ENCODE measurements around the gene KARS1. TPM values are rescaled to one million over a fixed set of nuclear protein-coding genes. Genes with fewer than 3 reads are reported as not detected.

The KARS1 gene
- total and polyA plus RNA-seq, 11 donors = 93.2 to 154 (median 129) TPM

DNA sequence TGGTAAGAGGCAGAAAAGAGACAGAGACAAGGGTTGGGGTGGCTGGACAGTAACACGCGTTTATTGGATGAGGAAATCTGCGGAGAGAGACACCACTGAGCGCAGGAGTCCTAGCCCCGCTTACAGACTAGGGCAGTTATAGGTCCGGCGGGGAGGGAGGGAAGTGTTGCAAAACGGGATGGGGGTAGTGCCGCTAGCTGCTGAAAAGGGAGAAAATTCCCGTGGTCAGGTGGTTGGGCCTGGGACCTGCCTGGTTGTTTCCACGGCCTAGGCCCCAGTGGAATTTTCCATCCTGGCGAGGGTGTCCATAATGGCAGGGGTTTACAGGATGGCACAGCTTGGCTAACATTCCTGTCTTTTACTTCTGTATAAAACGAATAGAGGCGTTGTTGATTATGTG lies 34.8 kb upstream of the KARS1 start:
- no peak for TF ChIP-seq POLR2A (IDR thresholded peaks at IDR 0.05)
- TF ChIP-seq, protein P1, sequence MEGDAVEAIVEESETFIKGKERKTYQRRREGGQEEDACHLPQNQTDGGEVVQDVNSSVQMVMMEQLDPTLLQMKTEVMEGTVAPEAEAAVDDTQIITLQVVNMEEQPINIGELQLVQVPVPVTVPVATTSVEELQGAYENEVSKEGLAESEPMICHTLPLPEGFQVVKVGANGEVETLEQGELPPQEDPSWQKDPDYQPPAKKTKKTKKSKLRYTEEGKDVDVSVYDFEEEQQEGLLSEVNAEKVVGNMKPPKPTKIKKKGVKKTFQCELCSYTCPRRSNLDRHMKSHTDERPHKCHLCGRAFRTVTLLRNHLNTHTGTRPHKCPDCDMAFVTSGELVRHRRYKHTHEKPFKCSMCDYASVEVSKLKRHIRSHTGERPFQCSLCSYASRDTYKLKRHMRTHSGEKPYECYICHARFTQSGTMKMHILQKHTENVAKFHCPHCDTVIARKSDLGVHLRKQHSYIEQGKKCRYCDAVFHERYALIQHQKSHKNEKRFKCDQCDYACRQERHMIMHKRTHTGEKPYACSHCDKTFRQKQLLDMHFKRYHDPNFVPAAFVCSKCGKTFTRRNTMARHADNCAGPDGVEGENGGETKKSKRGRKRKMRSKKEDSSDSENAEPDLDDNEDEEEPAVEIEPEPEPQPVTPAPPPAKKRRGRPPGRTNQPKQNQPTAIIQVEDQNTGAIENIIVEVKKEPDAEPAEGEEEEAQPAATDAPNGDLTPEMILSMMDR (IDR thresholded peaks at IDR 0.05) = no peak
- Histone ChIP-seq H3K9me3 (no peaks in the 10 kb centered on the region), H3K27me3 (no peaks in the 10 kb centered on the region), H3K36me3 (no peaks in the 10 kb centered on the region), H3K4me1 (peaks cover 0 to 15% (median 0%) of the 10 kb centered on the region in 12 donors), H3K27ac (no peak overlapping the region), H3K4me3 (no peak overlapping the region)
- ATAC-seq = no peak
- intact Hi-C loops (cut with DNase I) = no loop called here
- 87 to 94% (median 91%) methylated on average over 14 of the region's 14 CpGs for WGBS, 4 donors
- DNase-seq = no peak

DNA sequence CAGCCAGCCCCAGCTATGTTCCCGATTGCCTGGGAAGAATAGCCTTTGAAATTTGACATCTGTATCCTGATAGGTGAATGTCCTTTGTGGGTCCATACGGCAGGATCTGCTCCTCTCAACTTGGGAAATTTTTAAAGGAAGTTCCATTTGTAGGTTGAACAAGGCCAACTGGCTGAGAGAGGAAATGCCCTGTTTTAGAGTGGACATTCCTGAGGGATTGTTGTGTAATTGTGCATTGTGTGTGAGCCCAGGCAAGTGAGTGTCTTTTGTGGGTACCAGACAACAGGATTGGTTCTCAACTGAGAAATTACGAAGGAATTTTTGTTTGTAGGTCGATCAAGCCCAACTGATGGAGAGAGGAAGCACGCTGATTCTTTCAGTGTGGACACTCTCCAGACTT lies 31.9 kb upstream of the KARS1 start:
- no peaks in the 10 kb centered on the region for H3K36me3 ChIP-seq
- intact Hi-C loops (cut with DNase I) = no loop called here
- H3K4me1 ChIP-seq = peaks cover 0 to 11% (median 0%) of the 10 kb centered on the region in 12 donors
- no peak overlapping the region for H3K4me3 ChIP-seq
- DNase-seq (no peak), ATAC-seq (peak in 1 of 4 donors; percentile 11)
- H3K27me3 ChIP-seq = no peaks in the 10 kb centered on the region
- WGBS, 4 donors = 67 to 76% (median 70%) methylated on average over 5 of the region's 5 CpGs
- H3K27ac ChIP-seq = peak overlapping the region in 4 of 12 donors; percentile 4 to 37 (median 28)
- TF ChIP-seq, protein P1 (IDR thresholded peaks at IDR 0.05) = no peak
- no peak for TF ChIP-seq POLR2A (IDR thresholded peaks at IDR 0.05)
- H3K9me3 ChIP-seq = no peaks in the 10 kb centered on the region

DNA sequence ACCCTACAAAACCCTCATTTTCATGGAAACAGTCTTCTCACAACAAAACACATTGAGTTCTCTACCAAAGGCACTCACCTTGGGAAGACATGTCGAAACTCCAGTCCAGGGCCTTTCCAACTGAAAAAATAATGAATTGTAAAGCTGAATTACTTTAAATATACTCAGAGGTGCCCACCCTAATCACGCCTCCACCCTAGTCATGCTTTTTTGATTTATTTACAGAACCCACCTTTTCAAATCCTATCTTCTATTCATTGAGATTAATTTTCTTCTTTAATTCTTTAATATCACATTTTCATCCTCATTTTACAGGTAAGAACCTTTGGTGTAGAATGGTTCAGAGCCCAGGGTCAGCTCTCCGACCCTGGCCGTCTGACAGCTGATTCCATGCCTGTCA lies 29.4 kb upstream of the KARS1 start, which contains the start of gene CPHXL2:
CPHXL2 (minus strand) TSS at position 101 of the 400 bp plus-strand sequence; CDS start at position 91, 10 bp downstream.
- DNase-seq (no peak), ATAC-seq (no peak)
- Histone ChIP-seq H3K27ac (no peak within 1 kb of the TSS), H3K9me3 (no peaks in the 10 kb centered on the region), H3K4me1 (peaks cover 0 to 11% (median 0%) of the 10 kb centered on the region in 12 donors), H3K36me3 (no peaks in the 10 kb centered on the region), H3K27me3 (no peaks in the 10 kb centered on the region), H3K4me3 (no peak within 1 kb of the TSS)
- 90 to 96% (median 93%) methylated on average over 4 of the region's 4 CpGs for WGBS, 4 donors
- no peak for TF ChIP-seq POLR2A (IDR thresholded peaks at IDR 0.05)
- intact Hi-C loops (cut with DNase I) = no loop called here

- Histone ChIP-seq H3K4me3 (no peak overlapping the region), H3K36me3 (peaks cover 0 to 3% (median 0%) of the 10 kb centered on the region in 9 donors), H3K4me1 (peaks cover 0 to under 1% (median 0%) of the 10 kb centered on the region in 12 donors), H3K9me3 (no peaks in the 10 kb centered on the region), H3K27ac (no peak overlapping the region), H3K27me3 (no peaks in the 10 kb centered on the region)
- ATAC-seq = no peak
- DNase-seq = no peak
- TF ChIP-seq, protein P1 (IDR thresholded peaks at IDR 0.05) = no peak
- TF ChIP-seq POLR2A (IDR thresholded peaks at IDR 0.05) = no peak
- intact Hi-C loops (cut with DNase I) = no loop called here
Observed at GRCh38 chr16:75667503-75667902, 20.0 kb upstream of the KARS1 start.

GRCh38 chr16:75660726-75661302 lies 13.3 kb upstream of the KARS1 start:
- H3K27ac ChIP-seq = peak overlapping the region in 5 of 12 donors; percentile 10 to 30 (median 17)
- TF ChIP-seq POLR2A (IDR thresholded peaks at IDR 0.05) = no peak
- TF ChIP-seq, protein P1 (IDR thresholded peaks at IDR 0.05) = peak in 1 of 12 donors; percentile 8
- 50 to 75% (median 62%) methylated on average over 4 of the region's 4 CpGs for WGBS, 4 donors
- peaks cover 0 to 58% (median 48%) of the 10 kb centered on the region in 9 donors for H3K36me3 ChIP-seq
- intact Hi-C loops (cut with DNase I) = no loop called here
- H3K4me3 ChIP-seq = no peak overlapping the region
- peak in 1 of 4 donors; percentile 25 for ATAC-seq
- H3K9me3 ChIP-seq = no peaks in the 10 kb centered on the region
- H3K4me1 ChIP-seq = peaks cover 0 to 25% (median 11%) of the 10 kb centered on the region in 12 donors
- DNase-seq = no peak
- H3K27me3 ChIP-seq = no peaks in the 10 kb centered on the region

Measured in heart left ventricle (tissue), 16 donors.